SIG-M5 (cell line): ENCODE data around the gene TMEM272.

Experiments
- DNase-seq: peaks from one replicate; lab custom pipeline; 2025; lab: John Stamatoyannopoulos, UW

The TMEM272 gene

GRCh38 chr13:51844862-51845573, at the start of gene TMEM272:
TSS of gene TMEM272 (minus strand) at chr13:51845177. CDS start at chr13:51838530, 6,647 bp downstream.
- no peak for DNase-seq

- DNase-seq: no peak
These were observed 49.3 kb upstream of the TMEM272 start for GRCh38 chr13:51894239-51894638.

- no peak for DNase-seq
These were observed 47.7 kb upstream of the TMEM272 start for GRCh38 chr13:51892657-51893056.

GRCh38 chr13:51887468-51887867, 42.5 kb upstream of the TMEM272 start:
- DNase-seq: no peak

GRCh38 chr13:51885651-51886050, 40.7 kb upstream of the TMEM272 start:
- DNase-seq: no peak

- no peak for DNase-seq
These were observed 38.2 kb upstream of the TMEM272 start for GRCh38 chr13:51883226-51883600.

GRCh38 chr13:51882570-51883225, 37.7 kb upstream of the TMEM272 start:
- no peak for DNase-seq

- DNase-seq: peak; percentile 30
These were observed 36.3 kb upstream of the TMEM272 start for GRCh38 chr13:51881296-51881695.

- DNase-seq: no peak
These were observed 34.2 kb upstream of the TMEM272 start for GRCh38 chr13:51879133-51879532.

- DNase-seq: no peak
These were observed 29.7 kb upstream of the TMEM272 start for GRCh38 chr13:51874651-51875050.

GRCh38 chr13:51873837-51874236, 28.9 kb upstream of the TMEM272 start:
- DNase-seq: no peak

- DNase-seq: no peak
These were observed 28.3 kb upstream of the TMEM272 start for GRCh38 chr13:51873117-51873798.

GRCh38 chr13:51870616-51871015, 25.6 kb upstream of the TMEM272 start:
- no peak for DNase-seq

GRCh38 chr13:51869916-51870315, 24.9 kb upstream of the TMEM272 start:
- no peak for DNase-seq

GRCh38 chr13:51867062-51867461, 22.1 kb upstream of the TMEM272 start:
- DNase-seq: no peak

GRCh38 chr13:51865838-51866237, 20.9 kb upstream of the TMEM272 start:
- DNase-seq: no peak

GRCh38 chr13:51862957-51863356, 18.0 kb upstream of the TMEM272 start:
- no peak for DNase-seq

- no peak for DNase-seq
These were observed 16.8 kb upstream of the TMEM272 start, which contains the start of gene CCDC70 for GRCh38 chr13:51861723-51862300. TSS of gene CCDC70 (plus strand) at chr13:51861969. CDS start at chr13:51865412, 3,443 bp downstream.

- no peak for DNase-seq
These were observed 13.7 kb upstream of the TMEM272 start for GRCh38 chr13:51858433-51859247.

GRCh38 chr13:51856998-51857397, 12.0 kb upstream of the TMEM272 start:
- no peak for DNase-seq

GRCh38 chr13:51856027-51856736, 11.2 kb upstream of the TMEM272 start:
- DNase-seq: no peak
